ENCODE results near the gene AACS. TPM values are rescaled to one million over a fixed set of nuclear protein-coding genes. Genes with fewer than 3 reads are reported as not detected.

AACS gene
- total and polyA plus RNA-seq, 2 experiments from 2014 or later = 24.2 to 33.2 TPM

DNA sequence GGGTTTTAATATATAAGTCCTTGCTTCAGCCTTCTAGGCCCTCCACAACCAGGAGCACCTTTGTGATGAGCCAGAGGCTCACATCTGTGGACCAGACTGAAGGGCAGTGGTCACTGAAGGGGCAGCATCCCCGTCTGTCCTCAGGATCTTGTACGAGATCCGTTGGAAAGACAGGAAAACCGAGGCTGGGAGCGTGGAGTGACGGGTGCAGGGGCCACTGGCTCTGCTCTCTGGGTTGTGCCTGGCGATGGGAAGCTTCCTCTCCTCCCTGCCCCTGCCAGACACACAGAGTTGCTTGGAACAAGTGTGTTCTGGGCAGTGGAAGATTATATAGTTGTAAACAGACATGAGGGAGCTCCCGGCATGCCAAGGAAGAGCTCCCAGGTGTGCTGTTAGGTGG, 48.0 kb downstream of the AACS start:
- H3K9me3 ChIP-seq (ENCODE audit: low read depth) = no peaks in the 10 kb centered on the region
- H3K27me3 ChIP-seq = no peaks in the 10 kb centered on the region
- no peak overlapping the region for H3K4me2 ChIP-seq
- H3K4me1 ChIP-seq (ENCODE audit: insufficient read depth) = peaks cover 4% of the 10 kb centered on the region
- no peak overlapping the region for H3K27ac ChIP-seq
- H4K20me1 ChIP-seq (ENCODE audit: insufficient read depth, poor library complexity, severe bottlenecking) = no peaks in the 10 kb centered on the region
- no peaks in the 10 kb centered on the region for H3K9me2 ChIP-seq (replicated peaks; ENCODE audit: insufficient read depth)
- H3K79me2 ChIP-seq = no peaks in the 10 kb centered on the region
- no peaks in the 10 kb centered on the region for H3K36me3 ChIP-seq (replicated peaks; ENCODE audit: insufficient read depth, low read depth)
- DNase-seq (ENCODE audit: low spot score) = no peak
- no peak overlapping the region for H2AFZ ChIP-seq
- TF ChIP-seq EZH2 (IDR thresholded peaks at IDR 0.05; ENCODE audit: borderline replicate concordance) = no peak
- TF ChIP-seq CTCF (IDR thresholded peaks at IDR 0.05; ENCODE audit: poor library complexity) = no peak
- no peak for TF ChIP-seq EZH2phosphoT487 (IDR thresholded peaks at IDR 0.05; ENCODE audit: low read depth, severe bottlenecking, unreplicated experiment)
- 96% methylated on average over 8 of the region's 8 CpGs for WGBS (ENCODE audit: low lambda C conversion rate, missing lambda C conversion rate)
- no peak overlapping the region for H3K4me3 ChIP-seq

DNA sequence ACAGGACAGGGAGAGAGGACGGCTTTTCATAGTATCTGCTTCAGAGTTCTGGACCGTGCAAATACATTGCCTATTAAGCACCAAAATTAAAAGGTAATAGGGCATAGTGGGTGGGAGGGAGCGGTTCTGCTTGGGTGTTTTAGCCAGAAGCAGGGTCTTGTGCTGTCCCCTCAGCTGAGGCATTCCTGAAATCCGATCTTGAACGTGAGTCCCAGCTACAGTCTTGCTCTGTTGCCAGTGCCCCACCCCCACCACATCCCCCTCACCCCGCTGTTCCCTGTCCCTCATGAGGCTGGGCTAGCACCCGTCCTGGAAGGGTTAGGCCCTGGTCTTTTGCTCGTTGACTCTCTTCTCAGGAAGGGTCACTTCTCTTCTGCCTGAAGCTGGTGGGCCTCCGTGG, 48.6 kb downstream of the AACS start:
- 78% methylated on average over 7 of the region's 9 CpGs for WGBS (ENCODE audit: low lambda C conversion rate, missing lambda C conversion rate)
- DNase-seq (ENCODE audit: low spot score) = no peak
- H4K20me1 ChIP-seq (ENCODE audit: insufficient read depth, poor library complexity, severe bottlenecking) = no peaks in the 10 kb centered on the region
- no peaks in the 10 kb centered on the region for H3K36me3 ChIP-seq (replicated peaks; ENCODE audit: insufficient read depth, low read depth)
- H2AFZ ChIP-seq = no peak overlapping the region
- no peaks in the 10 kb centered on the region for H3K9me2 ChIP-seq (replicated peaks; ENCODE audit: insufficient read depth)
- TF ChIP-seq CTCF (IDR thresholded peaks at IDR 0.05; ENCODE audit: poor library complexity) (no peak), EZH2phosphoT487 (IDR thresholded peaks at IDR 0.05; ENCODE audit: low read depth, severe bottlenecking, unreplicated experiment) (no peak), EZH2 (IDR thresholded peaks at IDR 0.05; ENCODE audit: borderline replicate concordance) (no peak)
- H3K4me3 ChIP-seq = no peak overlapping the region
- no peak overlapping the region for H3K27ac ChIP-seq
- no peaks in the 10 kb centered on the region for H3K79me2 ChIP-seq
- no peaks in the 10 kb centered on the region for H3K9me3 ChIP-seq (ENCODE audit: low read depth)
- H3K27me3 ChIP-seq = no peaks in the 10 kb centered on the region
- H3K4me2 ChIP-seq = no peak overlapping the region
- peaks cover 4% of the 10 kb centered on the region for H3K4me1 ChIP-seq (ENCODE audit: insufficient read depth)

DNA sequence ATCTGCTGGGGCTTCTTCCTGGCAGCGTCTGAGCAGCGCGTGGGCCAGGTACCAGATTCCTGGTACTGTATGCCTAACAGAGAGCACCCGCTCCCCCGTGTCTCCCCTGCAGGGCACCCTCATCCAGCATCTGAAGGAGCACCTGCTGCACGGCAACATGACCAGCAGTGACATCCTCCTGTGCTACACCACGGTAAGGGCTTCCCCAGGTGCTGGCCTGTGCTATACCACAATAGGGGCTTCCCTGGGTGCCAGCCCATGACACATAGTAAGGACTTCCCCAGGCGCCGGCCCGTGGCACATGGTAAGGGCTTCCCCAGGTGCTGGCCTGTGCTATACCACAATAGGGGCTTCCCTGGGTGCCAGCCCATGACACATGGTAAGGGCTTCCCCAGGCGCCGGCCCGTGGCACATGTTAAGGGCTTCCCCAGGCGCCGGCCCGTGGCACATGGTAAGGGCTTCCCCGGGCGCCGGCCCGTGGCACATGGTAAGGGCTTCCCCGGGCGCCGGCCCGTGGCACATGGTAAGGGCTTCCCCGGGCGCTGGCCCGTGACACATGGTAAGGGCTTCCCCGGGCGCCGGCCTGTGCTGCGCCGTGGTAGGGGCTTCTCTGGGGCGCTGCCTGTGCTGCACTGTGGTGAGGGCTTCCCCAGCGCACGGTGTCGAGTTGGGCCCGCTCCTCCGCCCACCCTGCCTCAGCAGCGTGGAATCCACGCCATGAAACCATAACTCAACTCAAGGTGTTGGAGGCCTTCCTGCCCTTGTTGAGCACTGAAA, 49.3 kb downstream of the AACS start:
- H2AFZ ChIP-seq = no peak overlapping the region
- H3K27ac ChIP-seq = no peak overlapping the region
- H3K36me3 ChIP-seq (replicated peaks; ENCODE audit: insufficient read depth, low read depth) = no peaks in the 10 kb centered on the region
- no peaks in the 10 kb centered on the region for H3K79me2 ChIP-seq
- DNase-seq (ENCODE audit: low spot score) = no peak
- no peaks in the 10 kb centered on the region for H3K27me3 ChIP-seq
- no peaks in the 10 kb centered on the region for H4K20me1 ChIP-seq (ENCODE audit: insufficient read depth, poor library complexity, severe bottlenecking)
- H3K4me3 ChIP-seq = no peak overlapping the region
- no peak overlapping the region for H3K4me2 ChIP-seq
- peaks cover 4% of the 10 kb centered on the region for H3K4me1 ChIP-seq (ENCODE audit: insufficient read depth)
- H3K9me2 ChIP-seq (replicated peaks; ENCODE audit: insufficient read depth) = no peaks in the 10 kb centered on the region
- H3K9me3 ChIP-seq (ENCODE audit: low read depth) = no peaks in the 10 kb centered on the region
- WGBS (ENCODE audit: low lambda C conversion rate, missing lambda C conversion rate) = 98% methylated on average over 33 of the region's 40 CpGs
- no peak for TF ChIP-seq CTCF (IDR thresholded peaks at IDR 0.05; ENCODE audit: poor library complexity)
- TF ChIP-seq EZH2phosphoT487 (IDR thresholded peaks at IDR 0.05; ENCODE audit: low read depth, severe bottlenecking, unreplicated experiment) = no peak
- no peak for TF ChIP-seq EZH2 (IDR thresholded peaks at IDR 0.05; ENCODE audit: borderline replicate concordance)

Measured in hepatocyte (in vitro differentiated cells).